ENCODE data around the gene MAEA.

MAEA gene

DNA sequence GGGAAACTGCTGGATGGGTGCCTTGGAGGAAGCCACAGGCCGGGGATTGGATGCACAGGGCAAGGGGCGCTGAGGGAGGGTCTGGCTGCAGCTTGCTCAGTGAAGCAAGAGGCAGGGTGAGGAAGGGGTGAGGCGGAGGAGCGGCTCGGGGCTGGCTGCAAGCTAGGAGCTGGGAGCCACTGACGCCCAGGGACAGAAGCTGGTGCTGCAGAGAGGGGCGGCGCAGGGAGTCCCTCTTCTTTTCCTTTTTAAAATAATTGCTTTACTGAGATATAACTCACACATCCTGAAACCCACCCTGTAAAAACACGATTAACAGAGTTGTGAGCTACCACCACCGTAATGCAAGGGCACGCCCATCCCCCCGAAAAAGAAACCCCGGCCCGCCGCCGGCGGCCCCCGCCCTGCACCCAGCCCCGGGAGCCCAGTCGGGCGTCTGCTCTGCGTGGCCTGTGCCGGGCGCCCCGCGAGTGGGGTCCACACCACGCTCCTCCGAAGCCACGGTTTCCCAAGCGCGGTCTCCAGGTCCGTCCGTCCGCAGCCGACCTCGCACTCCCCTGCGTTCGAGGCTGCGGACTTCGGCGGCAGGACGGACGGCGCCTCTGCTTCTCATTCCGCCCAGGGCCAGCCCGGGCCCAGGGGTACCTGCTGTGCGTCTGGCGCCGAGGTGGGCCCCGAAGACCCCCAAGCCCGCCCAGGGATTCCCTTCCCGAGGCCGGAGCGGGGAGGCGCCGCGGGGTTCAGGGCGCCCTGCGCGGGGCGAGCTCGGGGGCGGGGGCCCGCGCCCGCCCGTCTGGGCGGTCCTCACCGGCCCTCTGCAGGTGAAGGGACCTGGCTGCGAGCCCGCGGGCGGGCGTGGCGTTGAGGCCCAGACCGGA, 56.5 kb downstream of the MAEA start:
- Histone ChIP-seq H3K27me3 (ENCODE audit: low read depth, low read length) (no peaks in the 10 kb centered on the region), H3K36me3 (ENCODE audit: control insufficient read depth in 1 of 2, insufficient read depth in 2 of 2, low read length in 2 of 2) (peaks cover 4 to 13% of the 10 kb centered on the region in 2 donors), H3K4me1 (ENCODE audit: control insufficient read depth in 1 of 2, insufficient read depth in 2 of 2, low read length in 2 of 2) (peaks cover 12 to 24% of the 10 kb centered on the region in 2 donors), H3K27ac (ENCODE audit: low read length) (no peak overlapping the region), H3K4me3 (ENCODE audit: low read depth in 1 of 2, low read length in 2 of 2) (peak overlapping the region; percentile 64 to 95), H3K9me3 (ENCODE audit: control insufficient read depth in 1 of 2, low read length in 2 of 2) (no peaks in the 10 kb centered on the region)

DNA sequence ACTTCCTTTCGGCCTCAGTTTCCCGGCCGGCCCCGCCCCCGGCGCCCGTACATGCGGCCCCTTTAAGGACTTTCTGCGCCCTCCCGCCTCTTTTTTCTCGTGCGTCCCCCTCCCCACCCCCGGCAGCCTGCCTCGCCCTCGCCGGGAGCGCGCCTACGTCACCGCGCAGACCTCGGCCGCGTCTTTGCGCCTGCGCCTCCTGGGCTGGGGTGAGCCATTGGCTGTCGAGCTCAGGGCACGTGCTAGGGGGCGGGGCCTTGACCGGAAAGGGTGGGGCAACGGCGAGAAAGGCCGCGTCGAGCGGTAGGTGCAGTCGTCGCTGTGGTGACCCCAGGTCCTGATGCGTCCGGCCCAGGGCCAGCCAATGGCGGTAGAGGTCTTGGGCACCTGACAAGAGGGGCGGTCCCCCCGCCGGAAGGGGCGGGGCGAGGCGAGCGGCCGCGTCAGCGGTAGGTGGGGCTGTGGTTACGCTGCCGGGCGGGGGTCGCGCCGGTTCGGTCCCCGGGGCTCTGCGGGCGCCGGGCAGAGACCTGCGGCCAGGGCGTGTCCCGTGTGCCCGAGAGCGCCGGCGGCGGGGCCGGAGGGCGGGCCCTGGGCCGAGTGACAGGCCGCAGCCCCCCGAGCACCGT, 57.2 kb downstream of the MAEA start, which contains the start of gene UVSSA:
TSS of gene UVSSA (plus strand) at position 428 of the 629 bp plus-strand sequence. CDS start 884 bp downstream, outside the sequence.
- Histone ChIP-seq H3K27ac (ENCODE audit: low read length) (peak within 1 kb of the TSS; percentile 97), H3K27me3 (ENCODE audit: low read depth, low read length) (no peaks in the 10 kb centered on the region), H3K4me1 (ENCODE audit: control insufficient read depth in 1 of 2, insufficient read depth in 2 of 2, low read length in 2 of 2) (peaks cover 12 to 27% of the 10 kb centered on the region in 2 donors), H3K4me3 (ENCODE audit: low read depth in 1 of 2, low read length in 2 of 2) (peak within 1 kb of the TSS; percentile 79 to 95), H3K9me3 (ENCODE audit: control insufficient read depth in 1 of 2, low read length in 2 of 2) (no peaks in the 10 kb centered on the region), H3K36me3 (ENCODE audit: control insufficient read depth in 1 of 2, insufficient read depth in 2 of 2, low read length in 2 of 2) (peaks cover 0 to 9% of the 10 kb centered on the region in 2 donors)

DNA sequence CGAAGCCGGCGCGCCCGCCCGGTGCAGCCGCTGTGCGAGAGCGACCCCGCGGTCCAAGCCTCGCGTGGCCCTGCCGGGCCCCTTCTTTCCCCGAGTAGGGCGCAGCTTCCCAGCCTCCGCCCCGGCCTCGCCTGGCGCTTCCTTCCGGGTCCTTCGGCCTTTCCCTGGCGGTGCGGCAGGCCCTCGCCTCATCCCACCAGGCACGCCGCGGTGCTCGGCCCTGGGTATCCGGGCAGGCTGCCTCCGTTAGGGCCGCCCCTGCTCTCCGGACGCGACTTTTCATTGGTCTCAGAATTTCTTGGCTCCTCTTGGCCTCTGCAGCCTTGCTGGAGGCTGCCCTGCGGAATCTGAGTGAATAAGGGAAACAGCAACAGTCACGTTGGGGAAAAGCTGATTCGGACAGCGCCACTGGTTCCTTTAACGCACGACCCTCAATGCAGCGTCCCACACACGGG, 57.7 kb downstream of the MAEA start:
- Histone ChIP-seq H3K9me3 (ENCODE audit: control insufficient read depth in 1 of 2, low read length in 2 of 2) (no peaks in the 10 kb centered on the region), H3K27me3 (ENCODE audit: low read depth, low read length) (no peaks in the 10 kb centered on the region), H3K27ac (ENCODE audit: low read length) (peak overlapping the region; percentile 97), H3K4me1 (ENCODE audit: control insufficient read depth in 1 of 2, insufficient read depth in 2 of 2, low read length in 2 of 2) (peaks cover 12 to 27% of the 10 kb centered on the region in 2 donors), H3K36me3 (ENCODE audit: control insufficient read depth in 1 of 2, insufficient read depth in 2 of 2, low read length in 2 of 2) (peaks cover 0 to 11% of the 10 kb centered on the region in 2 donors), H3K4me3 (ENCODE audit: low read depth in 1 of 2, low read length in 2 of 2) (peak overlapping the region; percentile 79 to 95)

DNA sequence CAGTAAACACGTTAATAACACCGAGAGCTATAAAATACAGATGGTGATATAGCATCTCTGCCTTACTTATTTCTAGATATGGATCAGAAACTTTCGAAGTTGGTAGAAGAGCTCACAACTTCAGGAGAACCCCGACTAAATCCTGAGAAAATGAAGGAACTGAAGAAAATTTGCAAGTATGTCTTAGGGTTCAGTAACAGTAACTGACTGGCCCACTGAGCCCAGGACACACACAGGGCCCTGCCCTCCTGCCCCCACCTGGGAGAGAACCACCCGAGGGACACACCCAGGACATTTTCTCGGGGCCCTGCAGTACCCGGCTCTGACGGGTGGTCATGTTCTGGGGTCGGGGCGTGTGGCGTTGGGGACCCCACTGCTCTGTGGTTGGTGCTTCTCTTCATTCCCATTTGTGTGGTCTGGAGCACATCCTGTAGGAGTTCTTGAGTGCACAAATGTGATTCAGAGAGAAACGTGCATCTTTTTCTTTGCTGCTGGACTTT, 58.4 kb downstream of the MAEA start:
- Histone ChIP-seq H3K4me1 (ENCODE audit: control insufficient read depth in 1 of 2, insufficient read depth in 2 of 2, low read length in 2 of 2) (peaks cover 12 to 27% of the 10 kb centered on the region in 2 donors), H3K4me3 (ENCODE audit: low read depth in 1 of 2, low read length in 2 of 2) (peak overlapping the region; percentile 79 to 95)

GRCh38 chr4:1348746-1349145, 59.1 kb downstream of the MAEA start:
- Histone ChIP-seq H3K4me1 (ENCODE audit: control insufficient read depth in 1 of 2, insufficient read depth in 2 of 2, low read length in 2 of 2) (peaks cover 12 to 27% of the 10 kb centered on the region in 2 donors), H3K9me3 (ENCODE audit: control insufficient read depth in 1 of 2, low read length in 2 of 2) (no peaks in the 10 kb centered on the region), H3K36me3 (ENCODE audit: control insufficient read depth in 1 of 2, insufficient read depth in 2 of 2, low read length in 2 of 2) (peaks cover 0 to 23% of the 10 kb centered on the region in 2 donors), H3K27ac (ENCODE audit: low read length) (peak overlapping the region; percentile 97), H3K4me3 (ENCODE audit: low read depth in 1 of 2, low read length in 2 of 2) (no peak overlapping the region), H3K27me3 (ENCODE audit: low read depth, low read length) (no peaks in the 10 kb centered on the region)

More for the DNA sequence above, 58.4 kb downstream of the MAEA start:
- Histone ChIP-seq H3K27me3 (ENCODE audit: low read depth, low read length) (no peaks in the 10 kb centered on the region), H3K36me3 (ENCODE audit: control insufficient read depth in 1 of 2, insufficient read depth in 2 of 2, low read length in 2 of 2) (peaks cover 0 to 16% of the 10 kb centered on the region in 2 donors), H3K27ac (ENCODE audit: low read length) (peak overlapping the region; percentile 97), H3K9me3 (ENCODE audit: control insufficient read depth in 1 of 2, low read length in 2 of 2) (no peaks in the 10 kb centered on the region)

- Histone ChIP-seq H3K27me3 (ENCODE audit: low read depth, low read length) (no peaks in the 10 kb centered on the region), H3K4me1 (ENCODE audit: control insufficient read depth in 1 of 2, insufficient read depth in 2 of 2, low read length in 2 of 2) (peaks cover 12 to 27% of the 10 kb centered on the region in 2 donors), H3K27ac (ENCODE audit: low read length) (no peak overlapping the region)
Measured at GRCh38 chr4:1349359-1350168, 59.9 kb downstream of the MAEA start.

GRCh38 chr4:1350169-1350520, 60.5 kb downstream of the MAEA start:
- Histone ChIP-seq H3K27ac (ENCODE audit: low read length) (no peak overlapping the region), H3K36me3 (ENCODE audit: control insufficient read depth in 1 of 2, insufficient read depth in 2 of 2, low read length in 2 of 2) (peaks cover 0 to 29% of the 10 kb centered on the region in 2 donors), H3K27me3 (ENCODE audit: low read depth, low read length) (no peaks in the 10 kb centered on the region), H3K4me3 (ENCODE audit: low read depth in 1 of 2, low read length in 2 of 2) (no peak overlapping the region), H3K9me3 (ENCODE audit: control insufficient read depth in 1 of 2, low read length in 2 of 2) (no peaks in the 10 kb centered on the region), H3K4me1 (ENCODE audit: control insufficient read depth in 1 of 2, insufficient read depth in 2 of 2, low read length in 2 of 2) (peaks cover 12 to 27% of the 10 kb centered on the region in 2 donors)

More at GRCh38 chr4:1349359-1350168, 59.9 kb downstream of the MAEA start:
- H3K36me3 ChIP-seq (ENCODE audit: control insufficient read depth in 1 of 2, insufficient read depth in 2 of 2, low read length in 2 of 2): peaks cover 0 to 23% of the 10 kb centered on the region in 2 donors
- H3K9me3 ChIP-seq (ENCODE audit: control insufficient read depth in 1 of 2, low read length in 2 of 2): no peaks in the 10 kb centered on the region
- H3K4me3 ChIP-seq (ENCODE audit: low read depth in 1 of 2, low read length in 2 of 2): no peak overlapping the region

- Histone ChIP-seq H3K27me3 (ENCODE audit: low read depth, low read length) (no peaks in the 10 kb centered on the region), H3K4me3 (ENCODE audit: low read depth in 1 of 2, low read length in 2 of 2) (no peak overlapping the region), H3K27ac (ENCODE audit: low read length) (no peak overlapping the region), H3K9me3 (ENCODE audit: control insufficient read depth in 1 of 2, low read length in 2 of 2) (no peaks in the 10 kb centered on the region), H3K4me1 (ENCODE audit: control insufficient read depth in 1 of 2, insufficient read depth in 2 of 2, low read length in 2 of 2) (peaks cover 12 to 21% of the 10 kb centered on the region in 2 donors), H3K36me3 (ENCODE audit: control insufficient read depth in 1 of 2, insufficient read depth in 2 of 2, low read length in 2 of 2) (peaks cover 0 to 40% of the 10 kb centered on the region in 2 donors)
Measured at GRCh38 chr4:1351854-1352566, 62.3 kb downstream of the MAEA start.

- Histone ChIP-seq H3K36me3 (ENCODE audit: control insufficient read depth in 1 of 2, insufficient read depth in 2 of 2, low read length in 2 of 2) (peaks cover 0 to 42% of the 10 kb centered on the region in 2 donors), H3K9me3 (ENCODE audit: control insufficient read depth in 1 of 2, low read length in 2 of 2) (no peaks in the 10 kb centered on the region), H3K4me3 (ENCODE audit: low read depth in 1 of 2, low read length in 2 of 2) (no peak overlapping the region), H3K27me3 (ENCODE audit: low read depth, low read length) (no peaks in the 10 kb centered on the region), H3K4me1 (ENCODE audit: control insufficient read depth in 1 of 2, insufficient read depth in 2 of 2, low read length in 2 of 2) (peaks cover 11 to 21% of the 10 kb centered on the region in 2 donors), H3K27ac (ENCODE audit: low read length) (no peak overlapping the region)
Measured at GRCh38 chr4:1352567-1352900, 62.8 kb downstream of the MAEA start.

GRCh38 chr4:1353186-1354055, 63.7 kb downstream of the MAEA start:
- Histone ChIP-seq H3K4me1 (ENCODE audit: control insufficient read depth in 1 of 2, insufficient read depth in 2 of 2, low read length in 2 of 2) (peaks cover 2 to 14% of the 10 kb centered on the region in 2 donors), H3K27me3 (ENCODE audit: low read depth, low read length) (no peaks in the 10 kb centered on the region), H3K27ac (ENCODE audit: low read length) (no peak overlapping the region), H3K9me3 (ENCODE audit: control insufficient read depth in 1 of 2, low read length in 2 of 2) (no peaks in the 10 kb centered on the region), H3K4me3 (ENCODE audit: low read depth in 1 of 2, low read length in 2 of 2) (no peak overlapping the region), H3K36me3 (ENCODE audit: control insufficient read depth in 1 of 2, insufficient read depth in 2 of 2, low read length in 2 of 2) (peaks cover 0 to 51% of the 10 kb centered on the region in 2 donors)
